H1 (cell line): Measurements from ENCODE around the gene DIP2C. TPM values are rescaled to one million over a fixed set of nuclear protein-coding genes. Genes with fewer than 3 reads are reported as not detected.

Experiments
- CTCF ChIA-PET: fragments of 300-600 bp; sonication (Branson Sonifier 250); formaldehyde crosslinking; loops from one replicate; lab custom pipeline; 2021; ENCODE audit not compliant: partially characterized antibody; lab: Charles Lee
- POLR2A ChIA-PET: fragments of 300-600 bp; sonication (Branson Sonifier 250); formaldehyde crosslinking; loops from one replicate; lab custom pipeline; 2021; ENCODE audit warnings: inconsistent platforms; ENCODE audit not compliant: partially characterized antibody; lab: Charles Lee
- DNase-seq, 2 experiments: peaks; one replicate each; pipeline versions ENCODE4 v3.0.0 to v3.0.0-alpha.2; 2010 to 2022; ENCODE audit warnings: low spot score in 2 of 2, low read depth in 1 of 2, mixed read lengths in 1 of 2
- FAIRE-seq: peaks from 2 replicates; lab custom pipeline; 2011; peaks lifted over from hg19 to GRCh38; lab: Jason Lieb, UNC
- H2AFZ ChIP-seq: 2 replicates; pipeline ENCODE4 v1.8.1; 2012; ENCODE audit warnings: low read length, inconsistent platforms
- H2AK5ac ChIP-seq: 2 replicates; pipeline ENCODE4 v1.6.1; 2013; ENCODE audit warnings: low read depth, low read length
- H2BK120ac ChIP-seq: replicated peaks from 2 replicates; pipeline ENCODE3; 2013; ENCODE audit warnings: low read depth, low read length, inconsistent platforms
- H2BK12ac ChIP-seq: 2 replicates; pipeline ENCODE4 v1.6.1; 2013; ENCODE audit warnings: low read depth, low read length
- H2BK15ac ChIP-seq: 2 replicates; pipeline ENCODE4 v1.6.1; 2013; ENCODE audit warnings: low read length
- H2BK20ac ChIP-seq: 2 replicates; pipeline ENCODE4 v1.6.1; 2013; ENCODE audit warnings: low read length
- H2BK5ac ChIP-seq: 2 replicates; pipeline ENCODE4 v1.6.1; 2013; ENCODE audit warnings: low read depth, low read length
- H3K14ac ChIP-seq: 2 replicates; pipeline ENCODE4 v1.6.1; 2013; ENCODE audit warnings: inconsistent platforms; ENCODE audit not compliant: insufficient read length
- H3K18ac ChIP-seq: 2 replicates; pipeline ENCODE4 v1.6.1; 2013; ENCODE audit warnings: low read length; ENCODE audit errors: extremely low read depth
- H3K23ac ChIP-seq: 2 replicates; pipeline ENCODE4 v1.6.1; 2013; ENCODE audit warnings: inconsistent platforms; ENCODE audit not compliant: insufficient read length
- H3K23me2 ChIP-seq: 2 replicates; pipeline ENCODE4 v1.6.1; 2013; ENCODE audit warnings: low read depth, low read length
- H3K27ac ChIP-seq: 2 replicates; pipeline ENCODE4 v1.6.1; 2011; ENCODE audit warnings: low read depth, low read length, inconsistent platforms
- H3K27me3 ChIP-seq, 4 experiments: replicated peaks in 1 of 4; 1 replicate in 1 of 4; 2 replicates in 3 of 4; pipeline versions ENCODE4 v1.6.1 to v1.8.1; 2011 to 2013; ENCODE audit warnings: low read length in 3 of 4, mild to moderate bottlenecking in 3 of 4, inconsistent platforms in 2 of 4, mixed read lengths in 2 of 4, moderate library complexity in 1 of 4; ENCODE audit not compliant: control insufficient read depth in 3 of 4, insufficient read depth in 3 of 4; ENCODE audit errors: extremely low read depth in 1 of 4
- H3K36me3 ChIP-seq, 4 experiments: 2 replicates each; pipeline versions ENCODE4 v1.6.1 to v1.8.1; 2011 to 2013; ENCODE audit warnings: mild to moderate bottlenecking in 4 of 4, low read length in 3 of 4, moderate library complexity in 2 of 4, control low read depth in 1 of 4, inconsistent platforms in 1 of 4; ENCODE audit not compliant: insufficient read depth in 4 of 4, control insufficient read depth in 2 of 4
- H3K4ac ChIP-seq: replicated peaks from 2 replicates; pipeline ENCODE3; 2013; ENCODE audit warnings: low read length, low read depth, mixed read lengths, inconsistent platforms; ENCODE audit not compliant: insufficient read length
- H3K4me1 ChIP-seq, 4 experiments: replicated peaks in 1 of 4; 1 replicate in 1 of 4; 2 replicates in 3 of 4; pipeline versions ENCODE4 v1.6.1 to v1.8.1; 2011 to 2013; ENCODE audit warnings: low read length in 3 of 4, inconsistent platforms in 2 of 4, mixed read lengths in 1 of 4; ENCODE audit not compliant: insufficient read depth in 4 of 4, control insufficient read depth in 3 of 4
- H3K4me2 ChIP-seq, 2 experiments: 2 replicates each; pipeline versions ENCODE4 v1.6.1 to v1.8.1; 2011 to 2013; ENCODE audit warnings: low read depth in 2 of 2, low read length in 2 of 2, control low read depth in 1 of 2, inconsistent platforms in 1 of 2, mild to moderate bottlenecking in 1 of 2; ENCODE audit not compliant: insufficient read depth in 1 of 2
- H3K4me3 ChIP-seq, 4 experiments: fragments of 200-600, 300-600 bp in 1 of 4; sonication (generic), shearing (Covaris generic), sonication (Bioruptor Twin) in 1 of 4; 2 replicates each; pipeline versions ENCODE4 v1.5.1 to v1.8.1; 2011 to 2016; ENCODE audit warnings: low read length in 4 of 4, low read depth in 3 of 4, control low read depth in 2 of 4, inconsistent platforms in 2 of 4, mild to moderate bottlenecking in 2 of 4, mixed read lengths in 1 of 4, moderate library complexity in 1 of 4; ENCODE audit not compliant: insufficient read depth in 2 of 4; ENCODE audit errors: extremely low read depth in 1 of 4
- H3K56ac ChIP-seq: replicated peaks from 2 replicates; pipeline ENCODE3; 2013; ENCODE audit warnings: low read depth, mild to moderate bottlenecking, mixed read lengths, low read length, inconsistent platforms; ENCODE audit not compliant: insufficient read length
- H3K79me1 ChIP-seq: 2 replicates; pipeline ENCODE4 v1.6.1; 2013; ENCODE audit warnings: low read depth, low read length, control low read depth
- H3K79me2 ChIP-seq, 2 experiments: 2 replicates each; pipeline versions ENCODE4 v1.6.1 to v1.8.1; 2012 to 2013; ENCODE audit warnings: low read length in 2 of 2, mild to moderate bottlenecking in 2 of 2, inconsistent platforms in 1 of 2; ENCODE audit not compliant: insufficient read depth in 2 of 2, control insufficient read depth in 1 of 2
- H3K9ac ChIP-seq, 4 experiments: replicated peaks in 1 of 4; 1 replicate in 1 of 4; 2 replicates in 3 of 4; pipeline versions ENCODE4 v1.6.1 to v1.8.1; 2011 to 2013; ENCODE audit warnings: low read depth in 3 of 4, low read length in 3 of 4, control low read depth in 2 of 4, mild to moderate bottlenecking in 2 of 4, moderate library complexity in 2 of 4, inconsistent platforms in 1 of 4; ENCODE audit errors: extremely low read depth in 1 of 4
- H3K9me3 ChIP-seq, 2 experiments: 2 replicates each; pipeline versions ENCODE4 v1.6.1 to v1.8.1; 2012 to 2013; ENCODE audit warnings: mild to moderate bottlenecking in 2 of 2, moderate library complexity in 2 of 2, control low read depth in 1 of 2, inconsistent platforms in 1 of 2, low read depth in 1 of 2, low read length in 1 of 2, mixed read lengths in 1 of 2; ENCODE audit not compliant: insufficient read depth in 2 of 2
- H4K20me1 ChIP-seq, 2 experiments: replicated peaks in 1 of 2; 2 replicates each; pipeline versions ENCODE3 to v1.8.1; 2011 to 2013; ENCODE audit warnings: inconsistent platforms in 2 of 2, low read length in 2 of 2, mild to moderate bottlenecking in 1 of 2; ENCODE audit not compliant: insufficient read depth in 2 of 2, control insufficient read depth in 1 of 2
- H4K5ac ChIP-seq: 2 replicates; pipeline ENCODE4 v1.6.1; 2013; ENCODE audit warnings: low read length, low read depth, mixed read lengths, inconsistent platforms; ENCODE audit not compliant: insufficient read length
- H4K8ac ChIP-seq: 2 replicates; pipeline ENCODE4 v1.8.0; 2013; ENCODE audit warnings: mild to moderate bottlenecking, moderate library complexity, low read length, inconsistent platforms; ENCODE audit not compliant: insufficient read depth; ENCODE audit errors: extremely low read depth
- H4K91ac ChIP-seq: replicated peaks from 2 replicates; pipeline ENCODE3; 2013; ENCODE audit warnings: low read length, mixed read lengths, inconsistent platforms; ENCODE audit not compliant: insufficient read length
- WGBS, 2 experiments: shearing (Covaris generic) in 1 of 2; methylation state at CpG; one replicate each; pipeline versions ENCODE4 v1.1.6 to v1.1.7; 2013 to 2015; ENCODE audit warnings: low lambda C conversion rate in 2 of 2, mixed read lengths in 2 of 2, inconsistent platforms in 1 of 2, low coverage in 1 of 2, missing lambda C conversion rate in 1 of 2; ENCODE audit not compliant: insufficient replicate concordance in 2 of 2, insufficient coverage in 1 of 2, insufficient read length in 1 of 2; ENCODE audit errors: extremely low coverage in 1 of 2, missing lambda C conversion rate in 1 of 2; 5-methylcytosine and 5-hydroxymethylcytosine counted together
- polyA plus RNA-seq, 7 experiments: library from polyadenylated mRNA; depleted of rRNA in 3 of 7; stranded (reverse) in 5 of 7; unstranded in 2 of 7; fragments of >200 nt in 5 of 7; fragments of 200-250 nt in 2 of 7; gene quantifications; 1 replicate in 5 of 7; 2 replicates in 1 of 7; 4 replicates in 1 of 7; pipeline versions ENCODE4 v1.2.1 to v1.2.3, GENCODE V29; 2011 to 2013; ENCODE audit warnings: missing spikeins in 2 of 7, mixed read lengths in 2 of 7
- total RNA-seq: library from RNA; stranded (reverse); fragmentation: NEBNext Ultra II Directional; extraction: Animal tissue kit (Norgen Biotek cat#: 25700); gene quantifications from 2 replicates; pipeline ENCODE4 v1.2.1, GENCODE V29; 2021

Gene DIP2C
- total and polyA plus RNA-seq, 2 of the 8 experiments (the other 6 are each of a cell fraction or from before 2014, with no cell fraction given) = 3.8 to 9.3 TPM

DNA sequence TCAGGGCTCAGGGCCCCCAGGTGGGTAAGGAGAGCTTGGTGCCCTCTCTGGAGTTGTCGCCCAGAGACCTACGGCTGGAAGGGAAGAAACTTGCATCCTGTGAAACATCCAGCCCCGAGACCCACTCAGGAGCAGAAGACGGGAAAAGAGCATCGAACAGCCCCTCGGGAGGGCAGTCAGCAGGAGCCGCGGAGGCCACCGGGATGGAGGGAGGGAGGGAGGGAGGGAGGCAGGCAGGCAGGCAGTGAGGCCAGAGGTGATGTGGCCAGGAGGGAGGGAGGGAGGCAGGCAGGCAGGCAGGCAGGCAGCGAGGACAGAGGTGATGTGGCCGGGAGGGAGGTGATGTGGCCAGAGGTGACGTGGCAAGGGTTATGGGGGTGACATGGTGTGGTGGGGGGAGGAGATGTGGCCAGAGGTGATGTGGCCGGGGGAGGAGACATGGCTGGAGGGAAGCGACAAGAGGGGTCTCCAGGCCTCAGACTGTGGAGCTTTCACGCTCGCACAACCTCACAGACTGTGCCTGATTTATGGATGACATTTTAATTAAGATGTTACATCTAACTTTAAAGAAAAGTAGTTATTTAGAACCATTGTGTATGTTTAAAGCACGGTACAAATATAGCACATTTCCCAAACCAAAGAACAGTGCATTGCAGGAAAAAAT lies 141.1 kb downstream of the DIP2C start:
- Histone ChIP-seq H2BK5ac (peak overlapping the region; percentile 54; the same call in 1 of the 2 replicates), H3K23me2 (no peaks in the 10 kb centered on the region), H2AK5ac (no peak overlapping the region), H4K91ac (no peak overlapping the region), H4K20me1 (peaks cover 10% of the 10 kb centered on the region in 2 experiments), H3K4ac (no peak overlapping the region), H3K4me2 (peak overlapping the region in 1 of 2 experiments; percentile 42; a peak in 1 of 4 replicates), H3K79me1 (0 out of 2 replicates have a peak, but pooled peaks cover 3% of the 10 kb centered on the region), H3K14ac (no peak overlapping the region), H3K9ac (peak overlapping the region in 1 of 4 experiments; percentile 13; a peak in 1 of 7 replicates), H3K79me2 (0 out of 4 replicates have a peak, but pooled peaks cover 0 to 2% of the 10 kb centered on the region in 2 experiments), H3K4me3 (no peak overlapping the region), H2BK20ac (no peak overlapping the region), H3K4me1 (peaks cover 8 to 16% (median 11%) of the 10 kb centered on the region in 4 experiments), H3K18ac (no peak overlapping the region), H4K8ac (no peak overlapping the region), H3K36me3 (no peaks in the 10 kb centered on the region), H3K27me3 (no peaks in the 10 kb centered on the region), H3K56ac (no peak overlapping the region), H2BK120ac (no peak overlapping the region), H4K5ac (no peak overlapping the region), H2AFZ (no peak overlapping the region), H3K9me3 (no peaks in the 10 kb centered on the region), H2BK15ac (no peak overlapping the region), H3K23ac (no peak overlapping the region), H3K27ac (no peak overlapping the region), H2BK12ac (0 out of 2 replicates have a peak overlapping the region, but pooled peaks have one; percentile 44)
- DNase-seq (no peak), FAIRE-seq (no peak)
- ChIA-PET CTCF (interaction anchor here (0.8 to 1.0 kb wide), 2 partner anchors 65 to 157 kb away, joined by 3 to 4 read pairs; no protein-coding TSS in a partner anchor), POLR2A (no interaction called here)
- 77% methylated on average over 14 of the region's 17 CpGs; no CpG with 5 or more reads in 1 of the 2 experiments for WGBS, 2 experiments
